Measurements from ENCODE around the gene PLCB2.

Gene PLCB2

GRCh38 chr15:40303576-40303975 is 4.2 kb downstream of the PLCB2 start:
- no peak overlapping the region for H3K27ac ChIP-seq (replicated peaks)
- DNase-seq (ENCODE audit: low read depth in 1 of 2, low spot score in 1 of 2) = no peak
- H3K4me3 ChIP-seq (replicated peaks; ENCODE audit: insufficient read depth, low read length) = no peak overlapping the region
- H3K27me3 ChIP-seq (ENCODE audit: insufficient read depth, poor library complexity, severe bottlenecking) = no peaks in the 10 kb centered on the region
- TF ChIP-seq GABPA (IDR thresholded peaks at IDR 0.05; ENCODE audit: low read depth) (no peak), REST (IDR thresholded peaks at IDR 0.05; ENCODE audit: insufficient replicate concordance, low read depth) (no peak), SPI1 (IDR thresholded peaks at IDR 0.05; ENCODE audit: borderline replicate concordance, low read depth) (no peak), POLR2AphosphoS5 (IDR thresholded peaks at IDR 0.05; ENCODE audit: low read depth) (no peak)
- TF ChIP-seq, protein P1, sequence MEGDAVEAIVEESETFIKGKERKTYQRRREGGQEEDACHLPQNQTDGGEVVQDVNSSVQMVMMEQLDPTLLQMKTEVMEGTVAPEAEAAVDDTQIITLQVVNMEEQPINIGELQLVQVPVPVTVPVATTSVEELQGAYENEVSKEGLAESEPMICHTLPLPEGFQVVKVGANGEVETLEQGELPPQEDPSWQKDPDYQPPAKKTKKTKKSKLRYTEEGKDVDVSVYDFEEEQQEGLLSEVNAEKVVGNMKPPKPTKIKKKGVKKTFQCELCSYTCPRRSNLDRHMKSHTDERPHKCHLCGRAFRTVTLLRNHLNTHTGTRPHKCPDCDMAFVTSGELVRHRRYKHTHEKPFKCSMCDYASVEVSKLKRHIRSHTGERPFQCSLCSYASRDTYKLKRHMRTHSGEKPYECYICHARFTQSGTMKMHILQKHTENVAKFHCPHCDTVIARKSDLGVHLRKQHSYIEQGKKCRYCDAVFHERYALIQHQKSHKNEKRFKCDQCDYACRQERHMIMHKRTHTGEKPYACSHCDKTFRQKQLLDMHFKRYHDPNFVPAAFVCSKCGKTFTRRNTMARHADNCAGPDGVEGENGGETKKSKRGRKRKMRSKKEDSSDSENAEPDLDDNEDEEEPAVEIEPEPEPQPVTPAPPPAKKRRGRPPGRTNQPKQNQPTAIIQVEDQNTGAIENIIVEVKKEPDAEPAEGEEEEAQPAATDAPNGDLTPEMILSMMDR (IDR thresholded peaks at IDR 0.05; ENCODE audit: insufficient read depth, low read length) = no peak

GRCh38 chr15:40302981-40303380 is 4.8 kb downstream of the PLCB2 start:
- TF ChIP-seq POLR2AphosphoS5 (IDR thresholded peaks at IDR 0.05; ENCODE audit: low read depth) (no peak), GABPA (IDR thresholded peaks at IDR 0.05; ENCODE audit: low read depth) (no peak), SPI1 (IDR thresholded peaks at IDR 0.05; ENCODE audit: borderline replicate concordance, low read depth) (no peak), REST (IDR thresholded peaks at IDR 0.05; ENCODE audit: insufficient replicate concordance, low read depth) (no peak)
- TF ChIP-seq, protein P1 (IDR thresholded peaks at IDR 0.05; ENCODE audit: insufficient read depth, low read length) = no peak
- Histone ChIP-seq H3K27me3 (ENCODE audit: insufficient read depth, poor library complexity, severe bottlenecking) (no peaks in the 10 kb centered on the region), H3K4me3 (replicated peaks; ENCODE audit: insufficient read depth, low read length) (no peak overlapping the region), H3K27ac (replicated peaks) (no peak overlapping the region)
- no peak for DNase-seq (ENCODE audit: low read depth in 1 of 2, low spot score in 1 of 2)

DNA sequence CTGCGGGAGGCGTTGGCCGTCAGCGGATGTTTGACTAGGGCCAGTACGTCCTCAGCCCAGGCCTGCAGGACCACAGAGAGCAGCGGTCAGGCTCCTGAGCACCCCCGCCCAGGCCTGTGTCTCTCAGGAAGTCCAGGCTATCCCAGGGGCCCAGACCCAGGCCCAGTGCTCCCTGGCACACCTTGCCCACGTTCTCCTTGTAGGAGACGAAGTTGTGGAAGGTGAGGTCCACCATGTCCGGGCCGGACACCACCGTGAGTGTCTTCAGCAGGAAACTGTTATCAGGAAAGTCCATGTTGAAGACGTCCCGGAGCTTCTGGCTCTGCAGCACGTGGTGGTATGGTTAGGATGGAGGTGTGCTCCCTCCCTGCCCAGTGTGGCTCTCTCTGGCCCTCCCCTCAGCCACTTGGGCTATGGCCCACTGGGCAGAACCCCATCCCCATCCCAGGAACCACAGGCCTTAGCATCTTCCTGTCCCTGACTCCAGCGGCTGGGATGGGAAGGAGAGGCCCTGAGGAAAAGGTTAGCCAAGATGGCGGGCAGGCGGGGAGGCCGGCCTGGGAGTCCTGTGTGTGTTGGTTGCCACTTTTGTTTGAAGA is 5.3 kb downstream of the PLCB2 start:
- no peak for DNase-seq (ENCODE audit: low read depth in 1 of 2, low spot score in 1 of 2)
- no peak overlapping the region for H3K27ac ChIP-seq (replicated peaks)
- no peak overlapping the region for H3K4me3 ChIP-seq (replicated peaks; ENCODE audit: insufficient read depth, low read length)
- no peaks in the 10 kb centered on the region for H3K27me3 ChIP-seq (ENCODE audit: insufficient read depth, poor library complexity, severe bottlenecking)
- TF ChIP-seq REST (IDR thresholded peaks at IDR 0.05; ENCODE audit: insufficient replicate concordance, low read depth) (no peak), GABPA (IDR thresholded peaks at IDR 0.05; ENCODE audit: low read depth) (no peak), SPI1 (IDR thresholded peaks at IDR 0.05; ENCODE audit: borderline replicate concordance, low read depth) (no peak), POLR2AphosphoS5 (IDR thresholded peaks at IDR 0.05; ENCODE audit: low read depth) (no peak)
- TF ChIP-seq, protein P1 (IDR thresholded peaks at IDR 0.05; ENCODE audit: insufficient read depth, low read length) = no peak
